ENCODE measurements around the gene HIP1. TPM values are rescaled to one million over a fixed set of nuclear protein-coding genes. Genes with fewer than 3 reads are reported as not detected.

HIP1 gene
- total and polyA plus RNA-seq, 9 of the 15 experiments (the other 6 are each of a cell fraction or from before 2014, with no cell fraction given) = 2.4 to 13.7 (median 9.5) TPM

GRCh38 chr7:75734586-75735458 lies 3.9 kb downstream of the HIP1 start (continued):
- TF ChIP-seq THRB (CRISPR knock-in tag; conservative IDR thresholded peaks at IDR 0.05) = no peak
- TF ChIP-seq ZNF316 (IDR thresholded peaks at IDR 0.05) = no peak
- TF ChIP-seq SAP30 (IDR thresholded peaks at IDR 0.05; ENCODE audit: borderline replicate concordance, insufficient read depth, low read depth, low read length, poor library complexity, severe bottlenecking) = no peak
- no peak for TF ChIP-seq MITF (IDR thresholded peaks at IDR 0.05)
- peak in 1 of 2 experiments; percentile 86; a peak in 2 of 4 replicates for TF ChIP-seq ARNT (IDR thresholded peaks at IDR 0.05)
- 0 out of 2 replicates have a peak, but pooled peaks have one; percentile 33 for TF ChIP-seq ZNF165 (CRISPR knock-in tag; IDR thresholded peaks at IDR 0.05; ENCODE audit: borderline replicate concordance)
- TF ChIP-seq ZNF121 (CRISPR knock-in tag; conservative IDR thresholded peaks at IDR 0.05) = no peak
- TF ChIP-seq ZFX (CRISPR knock-in tag; IDR thresholded peaks at IDR 0.05) = no peak
- no peak for TF ChIP-seq IFI16 (CRISPR knock-in tag; IDR thresholded peaks at IDR 0.05)
- no peak for TF ChIP-seq MTF1 (CRISPR knock-in tag; IDR thresholded peaks at IDR 0.05; ENCODE audit: borderline replicate concordance)
- peak in 1 of 2 experiments; percentile 49; a peak in 2 of 3 replicates for TF ChIP-seq CBX3 (IDR thresholded peaks at IDR 0.05; ENCODE audit: borderline replicate concordance in 1 of 2, low read length in 2 of 2)
- TF ChIP-seq ZNF175 (CRISPR knock-in tag; IDR thresholded peaks at IDR 0.05; ENCODE audit: low read depth) = no peak
- TF ChIP-seq RREB1 (CRISPR knock-in tag; IDR thresholded peaks at IDR 0.05) = no peak
- no peak for TF ChIP-seq ATF6 (CRISPR knock-in tag; IDR thresholded peaks at IDR 0.05)
- no peak for TF ChIP-seq HNRNPK (IDR thresholded peaks at IDR 0.05; ENCODE audit: low read depth, low read length, poor library complexity, severe bottlenecking)
- no peak for TF ChIP-seq ATF1 (CRISPR knock-in tag; IDR thresholded peaks at IDR 0.05)
- peak; percentile 84 for TF ChIP-seq ATF1 (tag; IDR thresholded peaks at IDR 0.05)
